Breast epithelium (tissue), 3 donors: ENCODE data around the gene MACROH2A2.

Experiments
- POLR2A ChIP-seq: fragments of 450-650 bp; IDR thresholded peaks from one replicate; pipeline ENCODE4 v1.6.1; 2016; ENCODE audit warnings: antibody characterized with exemption, mild to moderate bottlenecking, moderate library complexity
- POLR2AphosphoS5 ChIP-seq, 3 donors: sonication (generic); formaldehyde crosslinking; IDR thresholded peaks; one replicate each; pipeline ENCODE4 v1.6.1; 2017; ENCODE audit warnings: antibody characterized with exemption in 3 of 3
- TF ChIP-seq, protein P1 (sequence below), 3 donors: fragments of 450-650 bp; IDR thresholded peaks; one replicate each; pipeline ENCODE4 v1.5.1; 2016 to 2017; ENCODE audit warnings: antibody characterized with exemption in 3 of 3, mild to moderate bottlenecking in 3 of 3, moderate library complexity in 3 of 3

DNA sequence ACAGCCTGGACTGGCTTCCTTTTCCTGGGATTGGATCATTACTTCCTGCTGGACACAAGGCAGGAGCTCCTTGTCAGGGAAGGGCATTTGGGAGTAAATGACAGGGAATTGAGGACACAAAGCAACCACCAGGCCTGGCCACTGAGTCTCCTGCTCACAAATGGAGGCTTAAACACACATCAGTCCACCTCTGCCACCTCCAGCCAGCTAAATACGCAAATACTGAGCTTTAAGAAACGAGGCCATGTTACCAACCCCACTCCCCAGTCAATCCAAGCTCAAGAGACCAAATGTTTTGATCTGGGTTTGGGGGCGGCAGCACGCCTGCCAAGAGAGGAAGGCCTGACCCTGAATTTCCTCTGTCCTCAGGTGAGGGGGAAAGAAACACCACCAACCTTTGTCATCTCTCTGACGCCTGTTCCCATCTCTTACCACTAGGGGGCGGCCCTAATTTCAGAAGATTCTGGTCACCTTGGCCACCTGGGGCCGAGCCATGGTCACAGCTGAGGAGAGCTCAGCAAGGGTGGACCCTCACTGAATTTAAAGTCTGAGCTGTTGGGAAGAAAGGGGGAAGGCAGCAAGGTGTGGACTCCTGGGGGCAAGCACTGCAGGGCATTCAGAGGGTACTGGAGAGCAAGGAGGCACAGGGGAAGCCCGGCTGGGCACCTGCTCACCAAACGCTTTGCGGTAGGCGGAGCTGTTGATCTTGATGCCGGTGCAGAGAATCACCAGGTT is 63.5 kb downstream of the MACROH2A2 start:
- TF ChIP-seq, protein P1, sequence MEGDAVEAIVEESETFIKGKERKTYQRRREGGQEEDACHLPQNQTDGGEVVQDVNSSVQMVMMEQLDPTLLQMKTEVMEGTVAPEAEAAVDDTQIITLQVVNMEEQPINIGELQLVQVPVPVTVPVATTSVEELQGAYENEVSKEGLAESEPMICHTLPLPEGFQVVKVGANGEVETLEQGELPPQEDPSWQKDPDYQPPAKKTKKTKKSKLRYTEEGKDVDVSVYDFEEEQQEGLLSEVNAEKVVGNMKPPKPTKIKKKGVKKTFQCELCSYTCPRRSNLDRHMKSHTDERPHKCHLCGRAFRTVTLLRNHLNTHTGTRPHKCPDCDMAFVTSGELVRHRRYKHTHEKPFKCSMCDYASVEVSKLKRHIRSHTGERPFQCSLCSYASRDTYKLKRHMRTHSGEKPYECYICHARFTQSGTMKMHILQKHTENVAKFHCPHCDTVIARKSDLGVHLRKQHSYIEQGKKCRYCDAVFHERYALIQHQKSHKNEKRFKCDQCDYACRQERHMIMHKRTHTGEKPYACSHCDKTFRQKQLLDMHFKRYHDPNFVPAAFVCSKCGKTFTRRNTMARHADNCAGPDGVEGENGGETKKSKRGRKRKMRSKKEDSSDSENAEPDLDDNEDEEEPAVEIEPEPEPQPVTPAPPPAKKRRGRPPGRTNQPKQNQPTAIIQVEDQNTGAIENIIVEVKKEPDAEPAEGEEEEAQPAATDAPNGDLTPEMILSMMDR (IDR thresholded peaks at IDR 0.05) = peak; percentile 73 to 82 (median 76)
- TF ChIP-seq POLR2A (no peak), POLR2AphosphoS5 (IDR thresholded peaks at IDR 0.05) (no peak)
